B cell (primary cell): ENCODE results near the gene SNCA. TPM values are rescaled to one million over a fixed set of nuclear protein-coding genes. Genes with fewer than 3 reads are reported as not detected.

Source experiments
- ATAC-seq: fragments of 200-7000 bp; cut with Tn5 transposase; one replicate; pipeline ENCODE4 v1.10.0; 2021; ENCODE audit warnings: low read depth, mild to moderate bottlenecking, moderate number of reproducible peaks, moderate library complexity
- CTCF ChIA-PET: fragments of 350-600 bp; sonication (Branson Sonifier 250); formaldehyde crosslinking; loops from one replicate; lab custom pipeline; 2021; ENCODE audit warnings: antibody characterized with exemption, inconsistent platforms; lab: Charles Lee
- POLR2A ChIA-PET: fragments of 350-600 bp; sonication (Branson Sonifier 250); formaldehyde crosslinking; loops from one replicate; lab custom pipeline; 2021; ENCODE audit warnings: antibody characterized with exemption; lab: Charles Lee
- DNase-seq: peaks from one replicate; pipeline ENCODE4 v3.0.0; 2013
- H2AFZ ChIP-seq: 2 replicates; pipeline ENCODE4 v1.6.1; 2012; ENCODE audit warnings: mild to moderate bottlenecking, low read depth, low read length; ENCODE audit not compliant: insufficient read depth, poor library complexity, severe bottlenecking
- H3K27ac ChIP-seq, 2 donors: 1 replicate in 1 of 2; 2 replicates in 1 of 2; pipeline ENCODE4 v1.5.1; 2012 to 2013; ENCODE audit warnings: low read length in 2 of 2, mild to moderate bottlenecking in 2 of 2, moderate library complexity in 1 of 2
- H3K27me3 ChIP-seq, 4 experiments: fragments of 200-600 bp in 1 of 4; sonication (generic) in 1 of 4; replicated peaks in 1 of 4; 1 replicate in 2 of 4; 2 replicates in 2 of 4; pipeline versions ENCODE4 v1.6.1 to v1.7.0; 2013 to 2016; ENCODE audit warnings: low read length in 3 of 4, mild to moderate bottlenecking in 2 of 4, mixed read lengths in 1 of 4, moderate library complexity in 1 of 4; ENCODE audit not compliant: insufficient read depth in 4 of 4, control insufficient read depth in 3 of 4; ENCODE audit errors: control extremely low read depth in 1 of 4
- H3K36me3 ChIP-seq, 2 experiments: replicated peaks in 1 of 2; 1 replicate in 1 of 2; 2 replicates in 1 of 2; pipeline versions ENCODE4 v1.6.1 to v1.7.1; 2013; ENCODE audit warnings: low read length in 1 of 2; ENCODE audit not compliant: insufficient read depth in 2 of 2, control insufficient read depth in 1 of 2; ENCODE audit errors: control extremely low read depth in 1 of 2, extremely low read depth in 1 of 2
- H3K4me1 ChIP-seq, 2 donors: fragments of 200-600 bp in 1 of 2; sonication (generic) in 1 of 2; 1 replicate in 1 of 2; 2 replicates in 1 of 2; pipeline versions ENCODE4 v1.5.1 to v1.6.1; 2013 to 2017; ENCODE audit warnings: low read length in 2 of 2; ENCODE audit not compliant: control insufficient read depth in 2 of 2, insufficient read depth in 2 of 2
- H3K4me2 ChIP-seq: replicated peaks from 2 replicates; pipeline ENCODE3; 2012; ENCODE audit warnings: mild to moderate bottlenecking, low read depth, low read length; ENCODE audit not compliant: poor library complexity, severe bottlenecking
- H3K4me3 ChIP-seq, 5 experiments: fragments of 200-600 bp in 1 of 5; sonication (generic) in 1 of 5; 1 replicate in 3 of 5; 2 replicates in 2 of 5; pipeline versions ENCODE4 v1.5.1 to v1.7.0; 2011 to 2016; ENCODE audit warnings: low read length in 4 of 5, mild to moderate bottlenecking in 4 of 5, low read depth in 2 of 5, control low read depth in 1 of 5, moderate library complexity in 1 of 5; ENCODE audit not compliant: insufficient read depth in 1 of 5; ENCODE audit errors: control extremely low read depth in 1 of 5, extremely low read depth in 1 of 5
- H3K79me2 ChIP-seq: fragments of 200-600 bp; sonication (generic); one replicate; pipeline ENCODE4 v1.6.0; 2016; ENCODE audit warnings: low read length; ENCODE audit not compliant: control insufficient read depth, insufficient read depth
- H3K9ac ChIP-seq: fragments of 200-600 bp; sonication (generic); 2 replicates; pipeline ENCODE4 v1.6.1; 2017; ENCODE audit warnings: mild to moderate bottlenecking, low read length, moderate library complexity
- H3K9me3 ChIP-seq, 3 donors: one replicate each; pipeline versions ENCODE4 v1.6.1 to v1.7.1; 2013; ENCODE audit warnings: low read length in 2 of 3; ENCODE audit not compliant: control insufficient read depth in 2 of 3, insufficient read depth in 1 of 3; ENCODE audit errors: control extremely low read depth in 1 of 3
- H4K20me1 ChIP-seq: 2 replicates; pipeline ENCODE4 v1.6.0; 2012; ENCODE audit warnings: mild to moderate bottlenecking, low read length; ENCODE audit not compliant: insufficient read depth, control insufficient read depth, poor library complexity, severe bottlenecking
- H3K27ac Mint-ChIP-seq: one replicate; pipeline ENCODE4 v1.8.0; 2021; ENCODE audit warnings: mixed read lengths
- H3K27me3 Mint-ChIP-seq: one replicate; pipeline ENCODE4 v1.8.0; 2021; ENCODE audit warnings: mixed read lengths
- H3K4me1 Mint-ChIP-seq: one replicate; pipeline ENCODE4 v1.8.0; 2021; ENCODE audit warnings: mixed read lengths
- H3K4me3 Mint-ChIP-seq: one replicate; pipeline ENCODE4 v1.8.0; 2021; ENCODE audit warnings: mixed read lengths
- H3K9me3 Mint-ChIP-seq: one replicate; pipeline ENCODE4 v1.8.0; 2022; ENCODE audit warnings: mixed read lengths; ENCODE audit not compliant: insufficient read depth
- CTCF ChIP-seq: fragments of 200-600 bp; IDR thresholded peaks from one replicate; pipeline ENCODE4 v1.8.0; 2022; ENCODE audit warnings: antibody characterized with exemption, mild to moderate bottlenecking
- EZH2 ChIP-seq: IDR thresholded peaks from 2 replicates; pipeline ENCODE4 v1.6.1; 2012; ENCODE audit warnings: borderline replicate concordance, low read depth, mild to moderate bottlenecking, moderate library complexity, low read length; ENCODE audit not compliant: insufficient read depth, poor library complexity, severe bottlenecking
- WGBS: methylation state at CpG from one replicate; pipeline ENCODE4 v1.1.5; 2013; ENCODE audit warnings: missing lambda C conversion rate; ENCODE audit not compliant: insufficient coverage; 5-methylcytosine and 5-hydroxymethylcytosine counted together
- intact Hi-C: fragments of 100-400 bp; cut with micrococcal nuclease; formaldehyde crosslinking; loops from one replicate; pipeline ENCODE4 v1.10.0; 2022
- polyA plus RNA-seq: library from polyadenylated mRNA; depleted of rRNA; stranded (reverse); fragments of >200 nt; gene quantifications from 2 replicates; pipeline ENCODE4 v1.2.3, GENCODE V29; 2012
- total RNA-seq, 2 donors: library from RNA; stranded (reverse); fragments of 120-200 nt in 1 of 2; gene quantifications; 1 replicate in 1 of 2; 2 replicates in 1 of 2; pipeline versions ENCODE4 v1.2.3 to v1.2.4, GENCODE V29; 2013 to 2022

The SNCA gene
- total and polyA plus RNA-seq, 2 donors (not counting 1 experiment from before 2014, with no cell fraction given): 0.48 to 1.3 TPM

DNA sequence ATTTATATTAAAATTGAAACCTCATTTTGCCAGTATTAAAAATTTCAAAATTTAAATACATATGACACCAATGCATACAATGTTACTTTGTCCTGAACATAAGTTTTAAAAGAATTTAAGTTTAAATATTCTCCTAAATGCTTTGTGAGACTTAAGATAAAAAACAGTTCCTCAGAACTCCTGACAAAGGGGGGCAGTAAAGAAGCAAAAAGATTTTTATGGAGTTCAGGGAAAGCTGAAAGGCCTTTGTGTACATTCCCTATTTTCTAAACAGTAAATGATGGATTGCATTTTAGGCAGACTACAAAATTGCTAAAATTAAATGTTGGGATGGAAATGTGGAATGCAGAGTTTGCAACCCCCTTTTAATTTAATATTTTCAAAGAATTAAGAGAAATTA is 81.7 kb downstream of the SNCA start:
- CTCF ChIA-PET: no interaction called here
- Histone ChIP-seq H3K9ac (no peak overlapping the region), H3K4me3 (no peak overlapping the region), H2AFZ (no peak overlapping the region), H3K36me3 (no peaks in the 10 kb centered on the region), H3K27me3 (no peaks in the 10 kb centered on the region), H3K4me1 (no peaks in the 10 kb centered on the region), H3K4me2 (no peak overlapping the region), H3K27ac (no peak overlapping the region), H3K79me2 (no peaks in the 10 kb centered on the region), H4K20me1 (no peaks in the 10 kb centered on the region), H3K9me3 (no peaks in the 10 kb centered on the region)
- TF ChIP-seq EZH2: no peak
- Mint-ChIP-seq H3K27ac (no peak overlapping the region), H3K4me3 (no peak overlapping the region), H3K9me3 (no peaks in the 10 kb centered on the region), H3K27me3 (no peaks in the 10 kb centered on the region), H3K4me1 (no peaks in the 10 kb centered on the region)
- intact Hi-C loops: no loop called here
- POLR2A ChIA-PET: no interaction called here
- DNase-seq (no peak), ATAC-seq (no peak)

DNA sequence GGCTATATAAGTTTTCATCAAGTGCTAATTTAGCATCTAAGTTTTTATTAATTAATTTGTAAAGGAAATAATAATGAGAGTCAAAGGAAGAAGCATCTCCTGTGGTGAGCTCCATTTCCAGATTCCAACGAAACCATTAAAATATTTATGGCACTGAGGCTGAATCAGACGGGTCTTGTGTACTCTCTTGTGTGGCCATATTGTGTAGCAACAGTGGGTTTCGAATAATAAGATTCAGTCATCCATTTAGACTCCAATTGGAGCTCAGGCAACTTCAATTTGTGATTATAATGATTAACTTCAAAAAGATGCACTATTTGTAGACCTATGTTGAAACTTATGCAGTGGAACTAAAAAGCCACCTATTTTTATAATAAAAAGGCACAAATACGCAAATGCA is 82.4 kb downstream of the SNCA start:
- no peak overlapping the region for H3K4me2 ChIP-seq
- ChIA-PET CTCF (no interaction called here), POLR2A (no interaction called here)
- ATAC-seq (no peak), DNase-seq (no peak)
- no peak overlapping the region for H3K9ac ChIP-seq
- Mint-ChIP-seq H3K27ac (no peak overlapping the region), H3K4me3 (no peak overlapping the region), H3K27me3 (no peaks in the 10 kb centered on the region), H3K9me3 (no peaks in the 10 kb centered on the region), H3K4me1 (no peaks in the 10 kb centered on the region)
- no peak for TF ChIP-seq EZH2
- no peak for TF ChIP-seq CTCF
- H3K36me3 ChIP-seq: no peaks in the 10 kb centered on the region
- no peaks in the 10 kb centered on the region for H3K27me3 ChIP-seq
- H3K27ac ChIP-seq: no peak overlapping the region
- H3K4me1 ChIP-seq: no peaks in the 10 kb centered on the region
- no peaks in the 10 kb centered on the region for H3K79me2 ChIP-seq
- H3K4me3 ChIP-seq: no peak overlapping the region
- WGBS: no CpG with 5 or more reads among the region's 4 CpGs
- intact Hi-C loops: no loop called here
- no peaks in the 10 kb centered on the region for H3K9me3 ChIP-seq
- H2AFZ ChIP-seq: no peak overlapping the region
- H4K20me1 ChIP-seq: no peaks in the 10 kb centered on the region
